ENCODE measurements around the gene KIAA0930. TPM values are rescaled to one million over a fixed set of nuclear protein-coding genes. Genes with fewer than 3 reads are reported as not detected.
A peak's percentile ranks its signal among the peaks of the same experiment; 100 is the strongest.
"Not testable (repeated sequence)": the region's sequence is repeated elsewhere in the genome, so short reads cannot be mapped to it uniquely, and the experiment has no call there.

Gene KIAA0930
- total and polyA plus RNA-seq, 2 of the 4 experiments (the other 2 are of a cell fraction): 25.3 to 34.1 TPM

- 77% methylated on average over 5 of the region's 10 CpGs; no CpG with 5 or more reads in 1 of the 2 experiments for WGBS, 2 experiments (ENCODE audit: extremely low coverage in 2 of 2, insufficient read length in 1 of 2)
Measured at GRCh38 chr22:45259754-45260394, 19.2 kb upstream of the KIAA0930 start.

GRCh38 chr22:45257941-45258340, 17.2 kb upstream of the KIAA0930 start:
- H3K9me1 ChIP-seq (ENCODE audit: insufficient read depth, low read length); in situ Hi-C loops (cut with MboI; ENCODE audit: low sequenced_read_pairs); H3K27me3 ChIP-seq (ENCODE audit: control insufficient read depth, insufficient read depth, low read length); H4K20me1 ChIP-seq (ENCODE audit: insufficient read depth, low read length); H2BK5ac ChIP-seq (ENCODE audit: low read depth, low read length, poor library complexity, severe bottlenecking); H3K4me1 ChIP-seq (ENCODE audit: control insufficient read depth, insufficient read depth, low read length); ATAC-seq (ENCODE audit: low read depth); H3K79me1 ChIP-seq (ENCODE audit: low read depth in 1 of 2, low read length in 2 of 2); H3K4me3 ChIP-seq (ENCODE audit: insufficient read depth, low read depth, low read length); H4K8ac ChIP-seq (ENCODE audit: low read depth in 2 of 2, low read length in 2 of 2); H3K4ac ChIP-seq (ENCODE audit: low read depth, low read length); H2AK9ac ChIP-seq (replicated peaks; ENCODE audit: low read depth, low read length, poor library complexity); H2BK20ac ChIP-seq (ENCODE audit: low read depth, low read length); CTCF ChIA-PET; H2BK120ac ChIP-seq (ENCODE audit: low read depth, low read length); H2BK15ac ChIP-seq (ENCODE audit: low read depth, low read length); dilution Hi-C loops (cut with HindIII; ENCODE audit: low sequenced_read_pairs, unreplicated experiment); DNase-seq; H3K4me2 ChIP-seq (ENCODE audit: low read depth, low read length); H3K9ac ChIP-seq (ENCODE audit: low read depth, low read length); H2AK5ac ChIP-seq (ENCODE audit: low read depth, low read length); H3K9me3 ChIP-seq (ENCODE audit: control insufficient read depth, insufficient read depth, low read length); H3K56ac ChIP-seq (ENCODE audit: extremely low read depth, insufficient read depth, low read length); H4K91ac ChIP-seq (ENCODE audit: insufficient read depth, low read depth, low read length); intact Hi-C loops (cut with micrococcal nuclease); H4K5ac ChIP-seq (ENCODE audit: low read depth, low read length); H3K23ac ChIP-seq (ENCODE audit: low read depth, low read length); H3K14ac ChIP-seq (replicated peaks; ENCODE audit: low read depth, low read length); H3K36me3 ChIP-seq (ENCODE audit: control insufficient read depth, insufficient read depth, low read length); BruUV-seq (replicated peaks); H2AFZ ChIP-seq (replicated peaks; ENCODE audit: low read length, poor library complexity); POLR2A ChIA-PET (ENCODE audit: unreplicated experiment); H3K18ac ChIP-seq (ENCODE audit: low read depth, low read length); H3K27ac ChIP-seq (ENCODE audit: insufficient read depth, low read length): not testable (repeated sequence)
- WGBS, 2 experiments (ENCODE audit: extremely low coverage in 2 of 2, insufficient read length in 1 of 2): 85% methylated on average over 2 of the region's 4 CpGs; no CpG with 5 or more reads in 1 of the 2 experiments

More at GRCh38 chr22:45259754-45260394, 19.2 kb upstream of the KIAA0930 start:
- no peak overlapping the region for H2AK9ac ChIP-seq (replicated peaks; ENCODE audit: low read depth, low read length, poor library complexity)
- H2BK5ac ChIP-seq (ENCODE audit: low read depth, low read length, poor library complexity, severe bottlenecking): no peak overlapping the region
- DNase-seq (no peak), ATAC-seq (ENCODE audit: low read depth) (no peak)
- no peak overlapping the region for H4K91ac ChIP-seq (ENCODE audit: insufficient read depth, low read depth, low read length)
- POLR2A ChIA-PET (ENCODE audit: unreplicated experiment): no interaction called here
- H3K4ac ChIP-seq (ENCODE audit: low read depth, low read length): no peak overlapping the region
- H3K4me1 ChIP-seq (ENCODE audit: control insufficient read depth, insufficient read depth, low read length): peaks cover 2% of the 10 kb centered on the region; the same call in 1 of the 2 replicates
- intact Hi-C loops (cut with micrococcal nuclease): loop anchor here (5.0 kb wide), 2 partner anchors 88 to 283 kb away; no protein-coding TSS in a partner anchor
- no peak overlapping the region for H2BK120ac ChIP-seq (ENCODE audit: low read depth, low read length)
- H3K9me1 ChIP-seq (ENCODE audit: insufficient read depth, low read length): no peaks in the 10 kb centered on the region
- H3K27ac ChIP-seq (ENCODE audit: insufficient read depth, low read length): no peak overlapping the region
- dilution Hi-C loops (cut with HindIII; ENCODE audit: low sequenced_read_pairs, unreplicated experiment): no loop called here
- no peak overlapping the region for H4K5ac ChIP-seq (ENCODE audit: low read depth, low read length)
- no peak overlapping the region for H2AFZ ChIP-seq (replicated peaks; ENCODE audit: low read length, poor library complexity)
- H3K27me3 ChIP-seq (ENCODE audit: control insufficient read depth, insufficient read depth, low read length): peaks cover 2% of the 10 kb centered on the region; the same call in 1 of the 2 replicates
- H2BK15ac ChIP-seq (ENCODE audit: low read depth, low read length): no peak overlapping the region
- H3K14ac ChIP-seq (replicated peaks; ENCODE audit: low read depth, low read length): no peak overlapping the region
- H3K79me1 ChIP-seq (ENCODE audit: low read depth in 1 of 2, low read length in 2 of 2): no peaks in the 10 kb centered on the region
- no peaks in the 10 kb centered on the region for H3K36me3 ChIP-seq (ENCODE audit: control insufficient read depth, insufficient read depth, low read length)
- no peak overlapping the region for H3K4me3 ChIP-seq (ENCODE audit: insufficient read depth, low read depth, low read length)
- CTCF ChIA-PET: no interaction called here
- H3K9me3 ChIP-seq (ENCODE audit: control insufficient read depth, insufficient read depth, low read length): peaks cover 3% of the 10 kb centered on the region; the same call in 1 of the 2 replicates
- no peaks in the 10 kb centered on the region for H4K20me1 ChIP-seq (ENCODE audit: insufficient read depth, low read length)
- no peak overlapping the region for H3K18ac ChIP-seq (ENCODE audit: low read depth, low read length)
- no peak overlapping the region for H4K8ac ChIP-seq (ENCODE audit: low read depth in 2 of 2, low read length in 2 of 2)
- no peak overlapping the region for H3K23ac ChIP-seq (ENCODE audit: low read depth, low read length)
- no peak overlapping the region for H3K9ac ChIP-seq (ENCODE audit: low read depth, low read length)
- H3K56ac ChIP-seq (ENCODE audit: extremely low read depth, insufficient read depth, low read length): no peak overlapping the region
- no TSS peak for BruUV-seq (replicated peaks)
- H3K4me2 ChIP-seq (ENCODE audit: low read depth, low read length): no peak overlapping the region
- TF ChIP-seq MAZ (IDR thresholded peaks at IDR 0.05; ENCODE audit: borderline replicate concordance, low read depth, low read length) (no peak), MAFK (IDR thresholded peaks at IDR 0.05; ENCODE audit: low read depth, low read length) (peak; percentile 62)
- no peak overlapping the region for H2BK20ac ChIP-seq (ENCODE audit: low read depth, low read length)
- H2AK5ac ChIP-seq (ENCODE audit: low read depth, low read length): no peak overlapping the region
- in situ Hi-C loops (cut with MboI; ENCODE audit: low sequenced_read_pairs): loop anchor here (5.0 kb wide), 1 partner anchor 158 kb away; no protein-coding TSS in a partner anchor
